RWPE2 (cell line): ENCODE measurements around the gene HIPK2.

ENCODE experiments used
- ATAC-seq: fragments of 200-7000 bp; cut with Tn5 transposase; 3 replicates; pipeline ENCODE4 v1.9.1; 2021; ENCODE audit warnings: low read depth
- DNase-seq: peaks from one replicate; pipeline ENCODE4 v3.0.0-alpha.2; 2020; ENCODE audit warnings: low spot score
- H3K27ac ChIP-seq: fragments of 450-650 bp; 2 replicates; pipeline ENCODE4 v1.5.1; 2017; ENCODE audit warnings: mild to moderate bottlenecking; ENCODE audit not compliant: poor library complexity, severe bottlenecking
- H3K27me3 ChIP-seq: fragments of 250-450 bp; sonication (Bioruptor Pico); 2 replicates; pipeline ENCODE4 v1.5.1; 2021; ENCODE audit warnings: mild to moderate bottlenecking, moderate library complexity; ENCODE audit not compliant: insufficient read depth, poor library complexity, severe bottlenecking
- H3K36me3 ChIP-seq: fragments of 250-450 bp; sonication (Bioruptor Pico); 2 replicates; pipeline ENCODE4 v1.5.1; 2020; ENCODE audit warnings: low read depth, mild to moderate bottlenecking, moderate library complexity
- H3K4me1 ChIP-seq: fragments of 250-450 bp; sonication (Bioruptor Pico); 2 replicates; pipeline ENCODE4 v1.5.1; 2021; ENCODE audit warnings: mild to moderate bottlenecking, moderate library complexity; ENCODE audit not compliant: insufficient read depth, poor library complexity, severe bottlenecking
- H3K4me3 ChIP-seq: fragments of 250-450 bp; sonication (Bioruptor Pico); 2 replicates; pipeline ENCODE4 v1.5.1; 2021; ENCODE audit warnings: mild to moderate bottlenecking, moderate library complexity; ENCODE audit not compliant: severe bottlenecking
- H3K9me3 ChIP-seq: fragments of 250-450 bp; sonication (Bioruptor Pico); 2 replicates; pipeline ENCODE4 v1.5.1; 2021; ENCODE audit warnings: mild to moderate bottlenecking, moderate library complexity; ENCODE audit not compliant: severe bottlenecking
- TF ChIP-seq, protein P1 (sequence below): fragments of 450-650 bp; IDR thresholded peaks from one replicate; pipeline ENCODE4 v1.5.1; 2017; ENCODE audit warnings: mild to moderate bottlenecking, moderate library complexity; ENCODE audit not compliant: poor library complexity, severe bottlenecking

Gene HIPK2

GRCh38 chr7:139659922-139660316, 117.9 kb downstream of the HIPK2 start:
- no peak for DNase-seq
- no peaks in the 10 kb centered on the region for H3K27me3 ChIP-seq
- TF ChIP-seq, protein P1, sequence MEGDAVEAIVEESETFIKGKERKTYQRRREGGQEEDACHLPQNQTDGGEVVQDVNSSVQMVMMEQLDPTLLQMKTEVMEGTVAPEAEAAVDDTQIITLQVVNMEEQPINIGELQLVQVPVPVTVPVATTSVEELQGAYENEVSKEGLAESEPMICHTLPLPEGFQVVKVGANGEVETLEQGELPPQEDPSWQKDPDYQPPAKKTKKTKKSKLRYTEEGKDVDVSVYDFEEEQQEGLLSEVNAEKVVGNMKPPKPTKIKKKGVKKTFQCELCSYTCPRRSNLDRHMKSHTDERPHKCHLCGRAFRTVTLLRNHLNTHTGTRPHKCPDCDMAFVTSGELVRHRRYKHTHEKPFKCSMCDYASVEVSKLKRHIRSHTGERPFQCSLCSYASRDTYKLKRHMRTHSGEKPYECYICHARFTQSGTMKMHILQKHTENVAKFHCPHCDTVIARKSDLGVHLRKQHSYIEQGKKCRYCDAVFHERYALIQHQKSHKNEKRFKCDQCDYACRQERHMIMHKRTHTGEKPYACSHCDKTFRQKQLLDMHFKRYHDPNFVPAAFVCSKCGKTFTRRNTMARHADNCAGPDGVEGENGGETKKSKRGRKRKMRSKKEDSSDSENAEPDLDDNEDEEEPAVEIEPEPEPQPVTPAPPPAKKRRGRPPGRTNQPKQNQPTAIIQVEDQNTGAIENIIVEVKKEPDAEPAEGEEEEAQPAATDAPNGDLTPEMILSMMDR: no peak
- peaks cover 3% of the 10 kb centered on the region for H3K4me1 ChIP-seq
- H3K9me3 ChIP-seq: no peaks in the 10 kb centered on the region
- peak overlapping the region; percentile 27 for H3K27ac ChIP-seq
- ATAC-seq: no peak
- no peaks in the 10 kb centered on the region for H3K36me3 ChIP-seq
- no peak overlapping the region for H3K4me3 ChIP-seq

DNA sequence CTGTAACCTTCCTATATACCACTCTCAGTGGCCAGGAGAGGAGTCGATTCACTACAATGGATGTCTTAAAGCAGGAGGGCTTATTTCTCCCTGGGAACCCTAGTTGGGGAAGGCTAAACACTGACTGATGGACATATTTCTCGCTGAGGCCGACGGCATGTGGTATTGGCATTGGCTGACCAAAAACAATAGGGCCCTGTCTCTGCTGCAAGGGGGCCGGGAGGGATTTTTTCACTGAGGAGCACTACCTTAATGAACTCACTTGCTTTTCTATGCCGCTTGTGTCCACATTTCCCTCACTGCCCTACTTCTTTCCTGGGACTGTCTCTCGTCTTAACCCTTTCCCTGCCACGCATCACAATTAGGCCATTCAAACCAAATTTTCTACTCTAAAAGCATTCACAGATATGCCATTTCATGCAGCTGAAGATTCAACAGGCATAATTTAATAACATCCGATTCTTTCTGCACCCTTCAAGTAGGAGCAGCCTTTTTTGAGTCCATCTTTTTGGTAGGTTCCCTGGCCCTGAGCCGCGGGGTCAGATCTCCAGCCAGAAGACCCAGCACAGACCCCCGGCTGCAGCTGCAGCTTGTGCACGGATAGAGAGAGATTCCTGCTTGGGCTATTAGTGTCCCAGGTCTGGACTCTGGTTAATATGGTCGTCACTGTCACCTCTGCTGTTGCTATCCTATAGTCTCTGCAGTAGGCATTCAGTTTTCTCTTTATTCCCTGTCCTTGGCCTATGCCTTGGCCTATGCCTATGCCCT, 118.7 kb downstream of the HIPK2 start:
- ATAC-seq (no peak), DNase-seq (no peak)
- no peaks in the 10 kb centered on the region for H3K9me3 ChIP-seq
- H3K4me3 ChIP-seq: no peak overlapping the region
- H3K4me1 ChIP-seq: peaks cover 3% of the 10 kb centered on the region
- no peaks in the 10 kb centered on the region for H3K27me3 ChIP-seq
- TF ChIP-seq, protein P1: no peak
- H3K27ac ChIP-seq: no peak overlapping the region
- H3K36me3 ChIP-seq: no peaks in the 10 kb centered on the region

DNA sequence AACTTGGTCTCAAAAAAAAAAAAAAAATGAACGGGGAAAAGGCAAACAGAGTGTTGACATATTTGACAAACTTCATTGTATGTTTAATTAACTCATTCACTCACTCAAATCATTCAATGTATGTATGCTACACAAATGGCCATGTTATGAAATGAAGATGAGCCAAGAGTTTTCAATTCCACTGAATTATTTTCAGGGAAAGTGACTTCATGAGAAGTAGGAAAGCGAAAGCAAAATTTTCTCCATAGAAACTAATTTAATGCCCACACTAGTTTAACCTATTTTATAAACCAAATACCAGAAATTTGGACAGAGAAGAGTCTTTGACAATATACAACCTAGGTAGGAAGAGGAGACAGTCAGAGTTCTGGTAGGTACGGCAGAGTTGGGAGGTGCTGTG, 119.5 kb downstream of the HIPK2 start:
- TF ChIP-seq, protein P1: no peak

GRCh38 chr7:139657725-139658124, 120.1 kb downstream of the HIPK2 start:
- Histone ChIP-seq H3K27me3 (no peaks in the 10 kb centered on the region), H3K36me3 (no peaks in the 10 kb centered on the region), H3K27ac (no peak overlapping the region), H3K9me3 (no peaks in the 10 kb centered on the region), H3K4me1 (peaks cover 3% of the 10 kb centered on the region), H3K4me3 (no peak overlapping the region)
- ATAC-seq (no peak), DNase-seq (no peak)
- TF ChIP-seq, protein P1: no peak

More for the DNA sequence above, 119.5 kb downstream of the HIPK2 start:
- no peak for DNase-seq
- no peaks in the 10 kb centered on the region for H3K36me3 ChIP-seq
- no peak for ATAC-seq
- no peak overlapping the region for H3K27ac ChIP-seq
- H3K9me3 ChIP-seq: no peaks in the 10 kb centered on the region
- no peak overlapping the region for H3K4me3 ChIP-seq
- H3K4me1 ChIP-seq: peaks cover 3% of the 10 kb centered on the region
- H3K27me3 ChIP-seq: no peaks in the 10 kb centered on the region

- no peak overlapping the region for H3K27ac ChIP-seq
- TF ChIP-seq, protein P1: no peak
- H3K9me3 ChIP-seq: no peaks in the 10 kb centered on the region
- no peak for ATAC-seq
- DNase-seq: no peak
- H3K4me1 ChIP-seq: peaks cover 6% of the 10 kb centered on the region
- no peak overlapping the region for H3K4me3 ChIP-seq
- no peaks in the 10 kb centered on the region for H3K27me3 ChIP-seq
- no peaks in the 10 kb centered on the region for H3K36me3 ChIP-seq
Observed at GRCh38 chr7:139656387-139656786, 121.4 kb downstream of the HIPK2 start.
